Measurements from ENCODE around the gene MOB1A.
A peak's percentile ranks its signal among the peaks of the same experiment; 100 is the strongest.
"Not testable (repeated sequence)": the region's sequence is repeated elsewhere in the genome, so short reads cannot be mapped to it uniquely, and the experiment has no call there.

Gene MOB1A

GRCh38 chr2:74131901-74132300 is 46.8 kb downstream of the MOB1A start:
- no peak overlapping the region for H3K27ac ChIP-seq (ENCODE audit: low read depth in 2 of 2, low read length in 2 of 2)
- H3K4me1 ChIP-seq (ENCODE audit: control insufficient read depth in 2 of 2, insufficient read depth in 2 of 2, low read length in 2 of 2): no peaks in the 10 kb centered on the region
- no peaks in the 10 kb centered on the region for H3K9me3 ChIP-seq (ENCODE audit: control insufficient read depth in 2 of 2, low read length in 2 of 2)
- H3K4me3 ChIP-seq (ENCODE audit: low read length in 2 of 2): no peak overlapping the region
- no peak overlapping the region for H3K9ac ChIP-seq (ENCODE audit: low read depth in 1 of 2, low read length in 2 of 2)
- H3K27me3 ChIP-seq (ENCODE audit: control insufficient read depth in 2 of 2, insufficient read depth in 2 of 2, low read length in 2 of 2): no peaks in the 10 kb centered on the region
- peaks cover 5 to 14% of the 10 kb centered on the region in 2 donors for H3K36me3 ChIP-seq (ENCODE audit: control insufficient read depth in 2 of 2, insufficient read depth in 2 of 2, low read length in 2 of 2)

GRCh38 chr2:74130211-74130995 is 48.3 kb downstream of the MOB1A start:
- no peak overlapping the region for H3K27ac ChIP-seq (ENCODE audit: low read depth in 2 of 2, low read length in 2 of 2)
- H3K36me3 ChIP-seq (ENCODE audit: control insufficient read depth in 2 of 2, insufficient read depth in 2 of 2, low read length in 2 of 2): peaks cover 5 to 14% of the 10 kb centered on the region in 2 donors
- no peak overlapping the region for H3K9ac ChIP-seq (ENCODE audit: low read depth in 1 of 2, low read length in 2 of 2)
- no peaks in the 10 kb centered on the region for H3K27me3 ChIP-seq (ENCODE audit: control insufficient read depth in 2 of 2, insufficient read depth in 2 of 2, low read length in 2 of 2)
- no peaks in the 10 kb centered on the region for H3K9me3 ChIP-seq (ENCODE audit: control insufficient read depth in 2 of 2, low read length in 2 of 2)
- no peak overlapping the region for H3K4me3 ChIP-seq (ENCODE audit: low read length in 2 of 2)
- no peaks in the 10 kb centered on the region for H3K4me1 ChIP-seq (ENCODE audit: control insufficient read depth in 2 of 2, insufficient read depth in 2 of 2, low read length in 2 of 2)

- H3K9ac ChIP-seq (ENCODE audit: low read depth in 1 of 2, low read length in 2 of 2): no peak overlapping the region
- no peak overlapping the region for H3K27ac ChIP-seq (ENCODE audit: low read depth in 2 of 2, low read length in 2 of 2)
- H3K4me3 ChIP-seq (ENCODE audit: low read length in 2 of 2): no peak overlapping the region
- no peaks in the 10 kb centered on the region for H3K9me3 ChIP-seq (ENCODE audit: control insufficient read depth in 2 of 2, low read length in 2 of 2)
- peaks cover 0 to under 1% of the 10 kb centered on the region in 2 donors for H3K36me3 ChIP-seq (ENCODE audit: control insufficient read depth in 2 of 2, insufficient read depth in 2 of 2, low read length in 2 of 2)
- H3K27me3 ChIP-seq (ENCODE audit: control insufficient read depth in 2 of 2, insufficient read depth in 2 of 2, low read length in 2 of 2): no peaks in the 10 kb centered on the region
- H3K4me1 ChIP-seq (ENCODE audit: control insufficient read depth in 2 of 2, insufficient read depth in 2 of 2, low read length in 2 of 2): no peaks in the 10 kb centered on the region
Observed at GRCh38 chr2:74128206-74128605, 50.5 kb downstream of the MOB1A start.

- not testable (repeated sequence) for H3K4me3 ChIP-seq (ENCODE audit: low read length in 2 of 2); H3K9ac ChIP-seq (ENCODE audit: low read depth in 1 of 2, low read length in 2 of 2); H3K36me3 ChIP-seq (ENCODE audit: control insufficient read depth in 2 of 2, insufficient read depth in 2 of 2, low read length in 2 of 2); H3K27ac ChIP-seq (ENCODE audit: low read depth in 2 of 2, low read length in 2 of 2); H3K27me3 ChIP-seq (ENCODE audit: control insufficient read depth in 2 of 2, insufficient read depth in 2 of 2, low read length in 2 of 2); H3K4me1 ChIP-seq (ENCODE audit: control insufficient read depth in 2 of 2, insufficient read depth in 2 of 2, low read length in 2 of 2); H3K9me3 ChIP-seq (ENCODE audit: control insufficient read depth in 2 of 2, low read length in 2 of 2)
Observed at GRCh38 chr2:74123955-74124354, 54.7 kb downstream of the MOB1A start.

- H3K4me3 ChIP-seq (ENCODE audit: low read length in 2 of 2); H3K27ac ChIP-seq (ENCODE audit: low read depth in 2 of 2, low read length in 2 of 2); H3K9ac ChIP-seq (ENCODE audit: low read depth in 1 of 2, low read length in 2 of 2); H3K9me3 ChIP-seq (ENCODE audit: control insufficient read depth in 2 of 2, low read length in 2 of 2); H3K36me3 ChIP-seq (ENCODE audit: control insufficient read depth in 2 of 2, insufficient read depth in 2 of 2, low read length in 2 of 2); H3K27me3 ChIP-seq (ENCODE audit: control insufficient read depth in 2 of 2, insufficient read depth in 2 of 2, low read length in 2 of 2); H3K4me1 ChIP-seq (ENCODE audit: control insufficient read depth in 2 of 2, insufficient read depth in 2 of 2, low read length in 2 of 2): not testable (repeated sequence)
Observed at GRCh38 chr2:74121846-74122245, 56.8 kb downstream of the MOB1A start.

GRCh38 chr2:74119912-74120825 is 58.5 kb downstream of the MOB1A start:
- Histone ChIP-seq H3K4me3 (ENCODE audit: low read length in 2 of 2) (peak overlapping the region; percentile 80 to 91), H3K9ac (ENCODE audit: low read depth in 1 of 2, low read length in 2 of 2) (peak overlapping the region; percentile 47 to 72), H3K36me3 (ENCODE audit: control insufficient read depth in 2 of 2, insufficient read depth in 2 of 2, low read length in 2 of 2) (no peaks in the 10 kb centered on the region), H3K9me3 (ENCODE audit: control insufficient read depth in 2 of 2, low read length in 2 of 2) (peaks cover 0 to 3% of the 10 kb centered on the region in 2 donors), H3K27me3 (ENCODE audit: control insufficient read depth in 2 of 2, insufficient read depth in 2 of 2, low read length in 2 of 2) (no peaks in the 10 kb centered on the region), H3K4me1 (ENCODE audit: control insufficient read depth in 2 of 2, insufficient read depth in 2 of 2, low read length in 2 of 2) (no peaks in the 10 kb centered on the region), H3K27ac (ENCODE audit: low read depth in 2 of 2, low read length in 2 of 2) (peak overlapping the region; percentile 82 to 90)

GRCh38 chr2:74119339-74119738 is 59.3 kb downstream of the MOB1A start:
- H3K9ac ChIP-seq (ENCODE audit: low read depth in 1 of 2, low read length in 2 of 2): no peak overlapping the region
- no peak overlapping the region for H3K27ac ChIP-seq (ENCODE audit: low read depth in 2 of 2, low read length in 2 of 2)
- H3K4me1 ChIP-seq (ENCODE audit: control insufficient read depth in 2 of 2, insufficient read depth in 2 of 2, low read length in 2 of 2): no peaks in the 10 kb centered on the region
- H3K9me3 ChIP-seq (ENCODE audit: control insufficient read depth in 2 of 2, low read length in 2 of 2): peaks cover 0 to 3% of the 10 kb centered on the region in 2 donors
- peak overlapping the region in 1 of 2 donors; percentile 80 for H3K4me3 ChIP-seq (ENCODE audit: low read length in 2 of 2)
- no peaks in the 10 kb centered on the region for H3K36me3 ChIP-seq (ENCODE audit: control insufficient read depth in 2 of 2, insufficient read depth in 2 of 2, low read length in 2 of 2)
- no peaks in the 10 kb centered on the region for H3K27me3 ChIP-seq (ENCODE audit: control insufficient read depth in 2 of 2, insufficient read depth in 2 of 2, low read length in 2 of 2)

- Histone ChIP-seq H3K4me3 (ENCODE audit: low read length in 2 of 2) (no peak overlapping the region), H3K36me3 (ENCODE audit: control insufficient read depth in 2 of 2, insufficient read depth in 2 of 2, low read length in 2 of 2) (no peaks in the 10 kb centered on the region), H3K27me3 (ENCODE audit: control insufficient read depth in 2 of 2, insufficient read depth in 2 of 2, low read length in 2 of 2) (no peaks in the 10 kb centered on the region), H3K9ac (ENCODE audit: low read depth in 1 of 2, low read length in 2 of 2) (no peak overlapping the region), H3K27ac (ENCODE audit: low read depth in 2 of 2, low read length in 2 of 2) (no peak overlapping the region), H3K4me1 (ENCODE audit: control insufficient read depth in 2 of 2, insufficient read depth in 2 of 2, low read length in 2 of 2) (no peaks in the 10 kb centered on the region), H3K9me3 (ENCODE audit: control insufficient read depth in 2 of 2, low read length in 2 of 2) (no peaks in the 10 kb centered on the region)
Observed at GRCh38 chr2:74111380-74111779, 67.3 kb downstream of the MOB1A start.

- Histone ChIP-seq H3K36me3 (ENCODE audit: control insufficient read depth in 2 of 2, insufficient read depth in 2 of 2, low read length in 2 of 2) (no peaks in the 10 kb centered on the region), H3K27ac (ENCODE audit: low read depth in 2 of 2, low read length in 2 of 2) (no peak overlapping the region), H3K27me3 (ENCODE audit: control insufficient read depth in 2 of 2, insufficient read depth in 2 of 2, low read length in 2 of 2) (no peaks in the 10 kb centered on the region), H3K4me3 (ENCODE audit: low read length in 2 of 2) (no peak overlapping the region), H3K9me3 (ENCODE audit: control insufficient read depth in 2 of 2, low read length in 2 of 2) (no peaks in the 10 kb centered on the region), H3K4me1 (ENCODE audit: control insufficient read depth in 2 of 2, insufficient read depth in 2 of 2, low read length in 2 of 2) (no peaks in the 10 kb centered on the region), H3K9ac (ENCODE audit: low read depth in 1 of 2, low read length in 2 of 2) (no peak overlapping the region)
Observed at GRCh38 chr2:74110537-74110936, 68.1 kb downstream of the MOB1A start.

- no peaks in the 10 kb centered on the region for H3K9me3 ChIP-seq (ENCODE audit: control insufficient read depth in 2 of 2, low read length in 2 of 2)
Observed at GRCh38 chr2:74109551-74109950, 69.1 kb downstream of the MOB1A start.

More at GRCh38 chr2:74109551-74109950, 69.1 kb downstream of the MOB1A start:
- H3K9ac ChIP-seq (ENCODE audit: low read depth in 1 of 2, low read length in 2 of 2): no peak overlapping the region
- H3K4me1 ChIP-seq (ENCODE audit: control insufficient read depth in 2 of 2, insufficient read depth in 2 of 2, low read length in 2 of 2): no peaks in the 10 kb centered on the region
- no peak overlapping the region for H3K27ac ChIP-seq (ENCODE audit: low read depth in 2 of 2, low read length in 2 of 2)
- H3K27me3 ChIP-seq (ENCODE audit: control insufficient read depth in 2 of 2, insufficient read depth in 2 of 2, low read length in 2 of 2): no peaks in the 10 kb centered on the region
- H3K4me3 ChIP-seq (ENCODE audit: low read length in 2 of 2): no peak overlapping the region
- peaks cover 0 to 2% of the 10 kb centered on the region in 2 donors for H3K36me3 ChIP-seq (ENCODE audit: control insufficient read depth in 2 of 2, insufficient read depth in 2 of 2, low read length in 2 of 2)
